Measurements from ENCODE around the gene PGK1.
A peak's percentile ranks its signal among the peaks of the same experiment; 100 is the strongest.
"Not testable (repeated sequence)": the region's sequence is repeated elsewhere in the genome, so short reads cannot be mapped to it uniquely, and the experiment has no call there.

The PGK1 gene

GRCh38 chrX:78116766-78117165 is 12.7 kb downstream of the PGK1 start:
- DNase-seq: no peak

- DNase-seq: no peak
Observed at GRCh38 chrX:78118628-78119027, 14.6 kb downstream of the PGK1 start.

GRCh38 chrX:78119521-78120227 is 15.6 kb downstream of the PGK1 start:
- DNase-seq: no peak

- no peak for DNase-seq
Observed at GRCh38 chrX:78123190-78123589, 19.1 kb downstream of the PGK1 start.

- DNase-seq: no peak
Observed at GRCh38 chrX:78124307-78124706, 20.3 kb downstream of the PGK1 start.

GRCh38 chrX:78125148-78125547 is 21.1 kb downstream of the PGK1 start:
- no peak for DNase-seq

GRCh38 chrX:78125781-78126180 is 21.7 kb downstream of the PGK1 start:
- DNase-seq: not testable (repeated sequence)

GRCh38 chrX:78129714-78130113 is 25.7 kb downstream of the PGK1 start:
- DNase-seq: no peak

- DNase-seq: no peak
Observed at GRCh38 chrX:78130396-78130795, 26.3 kb downstream of the PGK1 start.

GRCh38 chrX:78131117-78131516 is 27.1 kb downstream of the PGK1 start:
- DNase-seq: no peak

GRCh38 chrX:78133238-78133960 is 29.4 kb downstream of the PGK1 start:
- no peak for DNase-seq

GRCh38 chrX:78139160-78140123 is 35.4 kb downstream of the PGK1 start, which contains the start of gene TAF9B:
TSS of gene TAF9B (minus strand) at chrX:78139650. CDS start at chrX:78139611, 39 bp downstream.
- peak; percentile 44 to 55 for DNase-seq

- no peak for DNase-seq
Observed at GRCh38 chrX:78140206-78140605, 36.2 kb downstream of the PGK1 start.

- not testable (repeated sequence) for DNase-seq
Observed at GRCh38 chrX:78147002-78147540, 43.0 kb downstream of the PGK1 start.

- not testable (repeated sequence) for DNase-seq
Observed at GRCh38 chrX:78157373-78157772, 53.3 kb downstream of the PGK1 start.

GRCh38 chrX:78157846-78158245 is 53.8 kb downstream of the PGK1 start:
- DNase-seq: not testable (repeated sequence)

GRCh38 chrX:78160711-78161110 is 56.7 kb downstream of the PGK1 start:
- not testable (repeated sequence) for DNase-seq

- DNase-seq: not testable (repeated sequence)
Observed at GRCh38 chrX:78163175-78163574, 59.1 kb downstream of the PGK1 start.

GRCh38 chrX:78165425-78165824 is 61.4 kb downstream of the PGK1 start:
- no peak for DNase-seq

- DNase-seq: no peak
Observed at GRCh38 chrX:78168065-78168464, 64.0 kb downstream of the PGK1 start.

All from cerebellar nuclear complex (tissue), 1 donor.